OCI-LY3 (cell line): ENCODE measurements around the gene TAF10.

Experiments used
- H2AFZ ChIP-seq: fragments of 200-600, 300-600 bp; shearing (Covaris generic); 2 replicates; pipeline ENCODE4 v1.6.0; 2014; ENCODE audit warnings: antibody characterized with exemption, low read depth, low read length
- H3K27ac ChIP-seq: fragments of 200-600, 300-600 bp; sonication (generic); 2 replicates; pipeline ENCODE4 v1.5.1; 2014; ENCODE audit warnings: mild to moderate bottlenecking, low read length, moderate library complexity, mixed read lengths
- H3K27me3 ChIP-seq: fragments of 200-600, 300-600 bp; sonication (generic); 2 replicates; pipeline ENCODE4 v1.6.1; 2014; ENCODE audit warnings: low read depth, low read length, mixed read lengths
- H3K36me3 ChIP-seq: fragments of 200-600, 300-600 bp; sonication (generic); replicated peaks from 2 replicates; pipeline ENCODE3; 2014; ENCODE audit warnings: low read depth, low read length, mixed read lengths
- H3K4me1 ChIP-seq: fragments of 300-600, 200-600 bp; sonication (generic); 2 replicates; pipeline ENCODE4 v1.6.1; 2014; ENCODE audit warnings: low read length, mixed read lengths
- H3K4me2 ChIP-seq: fragments of 200-600, 300-600 bp; sonication (generic); 2 replicates; pipeline ENCODE4 v1.6.1; 2014; ENCODE audit warnings: low read length, mixed read lengths
- H3K4me3 ChIP-seq: fragments of 300-600, 200-600 bp; sonication (generic); 2 replicates; pipeline ENCODE4 v1.5.1; 2014; ENCODE audit warnings: antibody characterized with exemption, mild to moderate bottlenecking, low read length, moderate library complexity
- H3K79me2 ChIP-seq: fragments of 300-600, 200-600 bp; shearing (Covaris generic); 2 replicates; pipeline ENCODE4 v1.6.1; 2014; ENCODE audit warnings: mild to moderate bottlenecking, low read length, mixed read lengths
- H3K9ac ChIP-seq: fragments of 300-600, 200-600 bp; shearing (Covaris generic); 2 replicates; pipeline ENCODE4 v1.6.0; 2014; ENCODE audit warnings: mild to moderate bottlenecking, low read length, moderate library complexity
- H3K9me3 ChIP-seq: fragments of 200-600, 300-600 bp; shearing (Covaris generic); 2 replicates; pipeline ENCODE4 v1.6.1; 2014; ENCODE audit warnings: low read length, mixed read lengths; ENCODE audit not compliant: insufficient read depth
- H4K20me1 ChIP-seq: fragments of 200-600, 300-600 bp; sonication (generic); 2 replicates; pipeline ENCODE4 v1.6.1; 2016; ENCODE audit warnings: low read length, mixed read lengths; ENCODE audit not compliant: insufficient read depth
- EZH2phosphoT487 ChIP-seq: fragments of 200-600 bp; shearing (Covaris generic); IDR thresholded peaks from 2 replicates; pipeline ENCODE4 v1.6.1; 2018; ENCODE audit warnings: antibody characterized with exemption, mixed run types, low read depth
- TF ChIP-seq, protein P1 (sequence below): fragments of 200-600, 300-600 bp; sonication (generic); IDR thresholded peaks from 2 replicates; pipeline ENCODE4 v1.5.1; 2014; ENCODE audit warnings: antibody characterized with exemption, low read length, low read depth

TAF10 gene

DNA sequence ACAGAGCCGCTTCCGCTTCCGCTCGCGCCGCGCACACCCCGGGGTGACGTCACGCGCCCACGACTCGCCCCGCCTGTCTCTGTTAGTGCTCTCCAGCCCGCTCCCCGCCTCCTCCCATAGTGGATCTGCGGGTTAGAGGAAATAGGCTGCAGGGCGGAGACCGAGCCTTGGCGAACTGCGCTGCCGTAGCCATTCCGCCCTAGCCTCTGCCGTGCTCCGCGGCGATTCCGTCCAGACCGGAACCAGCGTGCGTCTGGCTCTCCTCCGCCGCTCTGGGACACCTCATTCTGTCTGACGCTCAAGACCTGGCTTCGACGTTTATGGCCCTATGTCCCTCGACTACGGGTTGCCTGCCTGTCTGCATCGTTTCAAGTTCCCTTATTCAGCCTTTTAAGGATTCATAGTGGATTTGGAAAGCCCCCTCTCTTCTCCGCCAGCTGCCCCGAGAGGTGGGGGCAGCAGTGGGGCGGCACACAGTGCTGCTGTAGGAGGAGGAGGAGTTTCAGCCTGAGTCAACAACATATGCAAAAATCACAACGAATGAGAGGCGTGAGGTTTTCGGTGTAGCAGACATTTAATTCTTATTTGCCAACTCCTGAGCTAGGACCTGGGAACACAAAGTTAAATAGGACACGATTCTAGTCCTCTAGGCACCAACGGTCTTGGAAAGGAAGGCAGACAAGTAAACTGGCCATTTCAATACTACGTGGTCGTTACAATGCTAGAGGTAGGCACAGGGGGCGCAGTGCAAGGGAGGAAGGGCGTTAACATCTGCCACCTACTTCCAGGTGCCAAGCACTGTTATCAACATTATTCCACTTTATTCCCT is at the start of gene TAF10:
Gene TAF10 (minus strand): TSS at position 4 of the 829 bp plus-strand sequence. CDS start 27 bp downstream, outside the sequence.
- no peaks in the 10 kb centered on the region for H3K27me3 ChIP-seq
- peak within 1 kb of the TSS; percentile 86 for H3K4me3 ChIP-seq
- H3K9me3 ChIP-seq, result no peaks in the 10 kb centered on the region
- peak within 1 kb of the TSS; percentile 90 for H3K4me2 ChIP-seq
- H3K79me2 ChIP-seq, result peaks cover 19% of the 10 kb centered on the region
- peak within 1 kb of the TSS; percentile 67; the same call in 1 of the 2 replicates for H2AFZ ChIP-seq
- H4K20me1 ChIP-seq, result 0 out of 2 replicates have a peak, but pooled peaks cover 3% of the 10 kb centered on the region
- H3K9ac ChIP-seq, result peak within 1 kb of the TSS; percentile 96
- peaks cover 46% of the 10 kb centered on the region for H3K36me3 ChIP-seq
- H3K27ac ChIP-seq, result peak within 1 kb of the TSS; percentile 97
- peaks cover 24% of the 10 kb centered on the region for H3K4me1 ChIP-seq
- no peak for TF ChIP-seq EZH2phosphoT487
- TF ChIP-seq, protein P1, sequence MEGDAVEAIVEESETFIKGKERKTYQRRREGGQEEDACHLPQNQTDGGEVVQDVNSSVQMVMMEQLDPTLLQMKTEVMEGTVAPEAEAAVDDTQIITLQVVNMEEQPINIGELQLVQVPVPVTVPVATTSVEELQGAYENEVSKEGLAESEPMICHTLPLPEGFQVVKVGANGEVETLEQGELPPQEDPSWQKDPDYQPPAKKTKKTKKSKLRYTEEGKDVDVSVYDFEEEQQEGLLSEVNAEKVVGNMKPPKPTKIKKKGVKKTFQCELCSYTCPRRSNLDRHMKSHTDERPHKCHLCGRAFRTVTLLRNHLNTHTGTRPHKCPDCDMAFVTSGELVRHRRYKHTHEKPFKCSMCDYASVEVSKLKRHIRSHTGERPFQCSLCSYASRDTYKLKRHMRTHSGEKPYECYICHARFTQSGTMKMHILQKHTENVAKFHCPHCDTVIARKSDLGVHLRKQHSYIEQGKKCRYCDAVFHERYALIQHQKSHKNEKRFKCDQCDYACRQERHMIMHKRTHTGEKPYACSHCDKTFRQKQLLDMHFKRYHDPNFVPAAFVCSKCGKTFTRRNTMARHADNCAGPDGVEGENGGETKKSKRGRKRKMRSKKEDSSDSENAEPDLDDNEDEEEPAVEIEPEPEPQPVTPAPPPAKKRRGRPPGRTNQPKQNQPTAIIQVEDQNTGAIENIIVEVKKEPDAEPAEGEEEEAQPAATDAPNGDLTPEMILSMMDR, result peak; percentile 62

DNA sequence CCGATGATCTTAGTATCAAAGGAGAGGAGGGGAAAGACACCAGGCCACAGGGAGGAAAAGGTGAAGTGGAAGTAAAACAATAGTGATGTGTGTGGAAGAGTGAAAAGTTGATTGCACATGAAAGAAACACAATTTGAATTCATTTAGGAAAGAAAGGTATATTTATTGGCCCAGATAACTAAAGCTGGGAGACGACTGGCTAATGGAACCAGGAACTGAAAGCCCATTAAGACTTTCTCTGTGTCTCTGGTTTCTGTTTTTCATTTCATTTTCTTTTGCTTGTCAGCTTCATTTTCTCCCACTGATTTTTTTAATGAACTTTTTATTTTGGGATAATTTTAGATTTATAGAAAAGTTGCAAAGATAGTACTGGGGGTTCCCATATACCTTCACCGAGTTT is 48.7 kb upstream of the TAF10 start:
- TF ChIP-seq EZH2phosphoT487, result no peak
- TF ChIP-seq, protein P1, result no peak

DNA sequence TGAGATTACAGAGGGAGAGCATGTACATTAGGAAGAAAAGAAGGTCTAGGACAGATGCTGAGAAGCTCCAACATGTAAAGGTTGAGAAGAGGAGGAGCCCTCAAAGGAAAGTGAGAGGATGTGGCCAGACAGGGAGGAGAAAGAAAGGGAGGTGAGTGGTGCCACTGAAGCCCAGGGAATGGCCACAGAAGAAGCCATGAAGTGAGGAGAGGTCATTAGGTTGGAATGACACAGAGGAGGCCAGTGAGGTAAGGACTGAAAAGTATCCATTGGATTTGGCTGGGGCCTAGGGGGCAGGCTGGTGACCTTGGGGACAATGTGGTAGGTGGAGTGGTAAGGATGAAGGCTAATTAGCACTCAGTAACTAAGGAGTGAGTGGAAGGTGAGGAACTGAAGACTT is 46.6 kb upstream of the TAF10 start:
- H4K20me1 ChIP-seq, result no peaks in the 10 kb centered on the region
- no peak overlapping the region for H3K4me2 ChIP-seq
- H3K27me3 ChIP-seq, result peaks cover 5% of the 10 kb centered on the region; the same call in 1 of the 2 replicates
- TF ChIP-seq, protein P1, result no peak
- no peak for TF ChIP-seq EZH2phosphoT487
- no peaks in the 10 kb centered on the region for H3K79me2 ChIP-seq
- no peak overlapping the region for H3K27ac ChIP-seq
- no peaks in the 10 kb centered on the region for H3K36me3 ChIP-seq
- no peak overlapping the region for H3K9ac ChIP-seq
- no peak overlapping the region for H2AFZ ChIP-seq
- no peaks in the 10 kb centered on the region for H3K9me3 ChIP-seq
- no peak overlapping the region for H3K4me3 ChIP-seq
- peaks cover 18% of the 10 kb centered on the region for H3K4me1 ChIP-seq

More for the DNA sequence above, 48.7 kb upstream of the TAF10 start:
- H3K9ac ChIP-seq, result no peak overlapping the region
- no peaks in the 10 kb centered on the region for H4K20me1 ChIP-seq
- no peaks in the 10 kb centered on the region for H3K79me2 ChIP-seq
- H3K4me2 ChIP-seq, result peak overlapping the region; percentile 58
- H3K36me3 ChIP-seq, result no peaks in the 10 kb centered on the region
- peak overlapping the region; percentile 24; the same call in 1 of the 2 replicates for H3K27ac ChIP-seq
- 0 out of 2 replicates have a peak overlapping the region, but pooled peaks have one; percentile 40 for H2AFZ ChIP-seq
- H3K4me3 ChIP-seq, result peak overlapping the region; percentile 28; the same call in 1 of the 2 replicates
- peaks cover 18% of the 10 kb centered on the region for H3K4me1 ChIP-seq
- H3K9me3 ChIP-seq, result no peaks in the 10 kb centered on the region
- peaks cover 5% of the 10 kb centered on the region; the same call in 1 of the 2 replicates for H3K27me3 ChIP-seq

DNA sequence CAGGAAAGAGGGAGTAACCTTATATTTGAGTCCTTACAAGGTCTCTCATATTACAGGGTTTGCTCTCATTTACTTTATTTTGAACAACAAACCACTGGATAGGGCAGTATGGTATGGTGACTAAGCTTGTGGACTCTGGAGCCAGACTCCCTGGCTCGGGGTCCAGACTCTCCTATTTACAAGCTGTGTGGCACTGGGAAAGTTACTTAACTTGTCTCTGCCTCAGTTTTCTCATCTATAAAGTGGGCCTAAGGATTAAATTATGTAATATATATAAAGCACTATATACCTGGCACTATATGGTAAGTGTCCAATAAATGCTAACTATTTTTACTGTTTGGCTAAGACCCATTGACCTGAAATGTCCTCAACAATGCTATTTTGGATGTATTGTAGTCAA is 45.3 kb upstream of the TAF10 start:
- no peaks in the 10 kb centered on the region for H3K36me3 ChIP-seq
- no peak overlapping the region for H3K4me3 ChIP-seq
- H3K4me1 ChIP-seq, result peaks cover 18% of the 10 kb centered on the region
- no peak overlapping the region for H3K27ac ChIP-seq
- no peak overlapping the region for H2AFZ ChIP-seq
- H4K20me1 ChIP-seq, result no peaks in the 10 kb centered on the region
- no peak overlapping the region for H3K4me2 ChIP-seq
- peaks cover 10% of the 10 kb centered on the region; the same call in 1 of the 2 replicates for H3K27me3 ChIP-seq
- H3K9me3 ChIP-seq, result no peaks in the 10 kb centered on the region
- TF ChIP-seq, protein P1, result no peak
- no peak for TF ChIP-seq EZH2phosphoT487
- no peak overlapping the region for H3K9ac ChIP-seq
- no peaks in the 10 kb centered on the region for H3K79me2 ChIP-seq
